HG03095 (cell line): ENCODE results near the gene ZNF681.
"Not testable (repeated sequence)": the region's sequence is repeated elsewhere in the genome, so short reads cannot be mapped to it uniquely, and the experiment has no call there.

ENCODE experiments used
- ATAC-seq: cut with Tn5 transposase; IDR thresholded peaks from one replicate; pipeline ENCODE4 v1.9.1; 2021; ENCODE audit warnings: moderate library complexity; ENCODE audit not compliant: unreplicated experiment

The ZNF681 gene

DNA sequence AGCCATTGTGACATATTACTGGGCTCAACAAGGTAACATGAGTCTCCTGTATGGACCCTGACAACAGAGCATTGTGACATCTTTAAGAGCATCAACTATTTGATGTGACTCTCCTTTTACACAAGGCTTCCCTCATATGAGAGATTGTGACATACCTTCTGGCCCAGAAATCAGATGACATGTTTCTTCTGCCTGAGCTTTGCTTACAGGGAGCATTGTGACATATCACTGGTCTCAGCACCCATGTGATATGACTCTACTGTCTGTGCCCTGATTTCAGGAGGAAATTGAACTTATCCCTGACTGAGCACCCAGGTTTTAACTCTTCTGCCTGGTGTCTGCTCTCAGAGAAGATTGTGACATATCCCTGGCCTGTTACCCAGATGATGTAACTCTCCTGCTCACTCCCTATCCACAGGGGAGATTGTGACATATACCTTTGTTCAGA lies 15.9 kb upstream of the ZNF681 start:
- ATAC-seq: no peak

DNA sequence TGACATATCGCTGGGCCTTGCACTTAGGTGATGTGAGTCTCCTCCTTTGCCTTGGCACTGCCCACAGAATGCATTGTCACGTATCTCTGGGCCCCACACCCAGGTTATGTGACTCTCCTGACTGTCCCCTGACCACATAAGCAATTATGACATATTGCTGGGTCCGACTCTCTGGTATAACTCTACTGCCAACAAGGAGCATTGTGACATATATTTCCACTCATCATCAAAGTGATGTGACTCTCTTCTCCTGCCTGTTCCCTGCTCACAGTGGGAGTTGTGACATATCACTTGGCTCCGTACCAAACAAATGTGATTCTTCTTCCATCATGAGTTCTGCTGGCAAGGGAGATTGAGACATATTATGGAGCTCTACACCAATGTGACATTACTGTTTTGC lies 15.4 kb upstream of the ZNF681 start:
- ATAC-seq: no peak

GRCh38 chr19:23772675-23773063 lies 14.0 kb upstream of the ZNF681 start:
- ATAC-seq: no peak

DNA sequence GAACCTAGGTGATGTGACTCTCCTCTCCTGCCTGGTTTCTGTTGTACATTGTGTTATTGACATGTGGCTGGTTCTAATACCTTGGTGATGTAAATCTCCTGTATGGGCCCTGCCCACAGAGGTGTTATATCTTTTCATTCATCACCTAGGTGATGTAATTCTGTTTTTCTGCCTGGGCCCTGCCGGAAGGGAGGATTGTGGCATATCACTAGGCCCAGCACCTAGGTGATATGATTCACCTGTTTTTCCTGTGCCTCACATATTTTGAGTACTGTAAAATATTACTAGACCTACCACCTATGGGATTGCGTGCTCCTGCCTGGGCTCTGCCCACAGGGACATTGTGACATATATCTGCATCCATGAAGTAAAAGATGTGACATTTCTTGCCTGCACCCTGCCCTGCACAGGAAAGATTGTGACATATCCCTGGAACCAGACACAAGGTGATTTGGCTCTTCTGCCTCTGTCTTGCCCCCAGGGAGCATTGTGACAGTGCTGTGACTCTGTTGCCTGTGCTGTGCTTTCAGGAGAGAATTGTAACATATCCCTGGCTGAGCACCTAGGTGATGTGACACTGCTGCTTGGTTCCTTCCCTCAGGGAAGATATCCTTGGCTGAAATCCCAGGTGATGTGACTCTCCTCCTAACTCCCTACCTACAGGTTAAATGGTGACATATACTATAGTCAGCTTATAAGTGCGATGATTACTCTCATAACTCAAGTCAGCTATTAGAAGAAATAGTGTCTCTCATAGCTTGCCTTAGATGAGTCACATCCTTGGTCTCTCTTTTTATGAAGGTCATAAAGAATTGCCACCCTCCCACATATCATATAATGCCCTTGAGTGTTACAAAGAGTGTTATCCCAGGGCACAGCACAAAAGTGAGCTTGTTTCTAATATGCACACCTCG lies 13.3 kb upstream of the ZNF681 start:
- no peak for ATAC-seq

GRCh38 chr19:23771316-23771715 lies 12.6 kb upstream of the ZNF681 start:
- no peak for ATAC-seq

- no peak for ATAC-seq
These were observed 12.1 kb upstream of the ZNF681 start for GRCh38 chr19:23770672-23771250.

GRCh38 chr19:23769691-23770468 lies 11.2 kb upstream of the ZNF681 start:
- ATAC-seq: no peak

DNA sequence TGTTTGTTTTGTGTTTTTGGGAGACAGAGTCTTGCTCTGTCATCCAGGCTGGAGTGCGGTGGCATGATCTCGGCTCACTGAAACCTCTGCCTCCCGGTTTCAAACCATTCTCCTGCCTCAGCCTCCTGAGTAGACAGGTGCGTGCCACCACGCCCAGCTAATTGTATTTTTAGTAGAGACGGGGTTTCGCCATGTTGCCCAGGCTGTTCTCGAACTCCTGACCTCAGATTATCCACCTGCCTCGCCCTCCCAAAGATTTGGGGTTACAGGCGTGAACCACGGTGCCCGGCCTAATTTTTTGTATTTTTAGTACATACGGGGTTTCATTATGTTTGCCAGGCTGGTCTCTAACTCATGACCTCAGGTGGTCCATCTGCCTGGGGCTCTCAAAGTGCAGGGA lies 8.3 kb upstream of the ZNF681 start:
- ATAC-seq: no peak

DNA sequence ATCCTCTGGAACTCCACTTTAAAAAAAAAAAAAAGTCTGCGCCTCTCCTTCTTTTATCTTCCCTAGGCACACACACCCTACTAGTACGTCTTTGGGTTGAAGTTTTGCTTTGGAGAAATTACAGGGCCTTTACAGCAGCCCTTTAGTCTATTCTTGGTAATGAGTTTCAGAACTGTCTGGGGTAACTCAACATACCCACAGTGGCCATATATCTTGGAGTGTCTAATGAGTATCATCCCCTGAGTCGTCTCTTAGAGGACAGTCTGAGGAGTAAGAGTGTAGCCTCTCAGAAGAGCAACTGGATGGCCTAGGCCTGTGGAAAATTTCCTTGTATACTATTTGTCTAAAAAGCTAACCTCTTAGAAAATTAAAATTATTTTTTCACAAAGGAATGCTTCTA lies 6.1 kb upstream of the ZNF681 start:
- no peak for ATAC-seq

- ATAC-seq: peak; percentile 59
These were observed 4.4 kb upstream of the ZNF681 start for GRCh38 chr19:23762884-23763711.

DNA sequence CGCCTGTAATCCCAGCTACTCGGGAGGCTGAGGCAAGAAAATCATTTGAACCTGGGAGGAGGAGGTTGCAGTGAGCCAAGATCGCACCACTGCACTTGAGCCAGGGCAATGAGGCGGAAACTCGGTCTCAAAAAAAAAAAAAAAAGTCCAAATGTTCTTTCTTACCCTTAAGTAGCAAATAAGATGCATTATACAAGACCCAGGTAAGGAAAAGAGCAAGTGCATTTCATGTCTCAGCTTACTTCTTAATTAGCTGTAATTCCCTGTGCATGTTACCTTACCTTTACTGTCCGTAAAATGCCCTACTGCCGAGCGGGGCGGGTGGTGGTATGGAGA lies 3.8 kb upstream of the ZNF681 start:
- ATAC-seq: no peak

- not testable (repeated sequence) for ATAC-seq
These were observed 1.6 kb upstream of the ZNF681 start for GRCh38 chr19:23760326-23760725.

DNA sequence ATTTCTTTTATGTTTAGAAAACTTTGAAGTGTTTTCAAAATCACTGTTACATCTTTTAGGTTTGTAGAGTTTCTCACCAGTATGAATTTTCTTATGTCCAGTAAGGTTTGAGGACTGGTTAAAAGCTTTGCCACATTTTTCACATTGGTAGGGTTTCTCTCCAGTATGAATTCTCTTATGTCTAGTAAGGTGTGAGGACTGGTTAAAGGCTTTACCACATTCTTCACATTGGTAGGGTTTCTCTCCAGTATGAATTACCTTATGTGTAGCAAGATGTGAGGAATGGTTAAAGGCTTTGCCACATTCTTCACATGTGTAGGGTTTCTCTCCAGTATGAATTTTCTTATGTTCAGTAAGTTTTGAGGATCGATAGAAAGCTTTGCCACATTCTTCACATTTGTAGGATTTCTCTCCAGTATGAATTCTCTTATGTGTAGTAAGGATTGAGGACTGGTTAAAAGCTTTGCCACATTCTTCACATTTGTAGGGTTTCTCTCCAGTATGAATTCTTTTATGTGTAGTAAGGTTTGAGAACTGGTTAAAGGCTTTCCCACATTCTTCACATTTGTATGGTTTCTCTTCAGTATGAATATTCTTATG lies 15.0 kb downstream of the ZNF681 start:
- not testable (repeated sequence) for ATAC-seq

GRCh38 chr19:23730729-23731465 lies 27.8 kb downstream of the ZNF681 start:
- not testable (repeated sequence) for ATAC-seq

DNA sequence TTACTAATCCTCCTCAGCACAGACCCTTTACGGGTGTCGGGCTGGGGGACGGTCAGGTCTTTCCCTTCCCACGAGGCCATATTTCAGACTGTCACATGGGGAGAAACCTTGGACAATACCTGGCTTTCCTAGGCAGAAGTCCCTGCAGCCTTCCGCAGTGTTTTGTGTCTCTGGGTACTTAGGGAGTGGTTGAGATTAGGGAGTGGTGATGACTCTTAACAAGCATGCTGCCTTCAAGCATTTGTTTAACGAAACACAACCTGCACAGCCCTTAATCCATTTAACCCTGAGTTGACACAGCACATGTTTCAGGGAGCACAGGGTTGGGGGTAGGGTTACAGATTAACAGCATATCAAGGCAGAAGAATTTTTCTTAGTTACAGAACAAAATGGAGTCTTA lies 34.5 kb downstream of the ZNF681 start:
- not testable (repeated sequence) for ATAC-seq

DNA sequence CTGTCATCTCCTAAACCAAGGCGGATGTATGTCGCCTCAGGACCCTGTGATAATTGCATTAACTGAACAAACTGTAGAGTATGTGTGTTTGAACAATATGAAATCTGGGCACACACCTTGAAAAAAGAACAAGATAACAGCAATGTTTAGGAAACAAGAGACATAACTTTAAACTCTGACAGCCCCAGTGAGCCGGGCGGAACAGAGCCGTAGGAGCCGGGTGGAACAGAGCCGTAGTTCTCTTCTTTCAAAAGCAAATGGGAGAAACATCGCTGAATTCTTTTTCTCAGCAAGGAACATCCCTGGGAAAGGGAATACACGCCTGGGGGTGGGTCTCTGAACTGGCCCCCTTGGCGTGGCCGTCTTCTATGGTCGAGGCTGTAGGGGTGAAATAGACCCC lies 39.9 kb downstream of the ZNF681 start:
- no peak for ATAC-seq

GRCh38 chr19:23716792-23717191 lies 41.9 kb downstream of the ZNF681 start:
- ATAC-seq: no peak

DNA sequence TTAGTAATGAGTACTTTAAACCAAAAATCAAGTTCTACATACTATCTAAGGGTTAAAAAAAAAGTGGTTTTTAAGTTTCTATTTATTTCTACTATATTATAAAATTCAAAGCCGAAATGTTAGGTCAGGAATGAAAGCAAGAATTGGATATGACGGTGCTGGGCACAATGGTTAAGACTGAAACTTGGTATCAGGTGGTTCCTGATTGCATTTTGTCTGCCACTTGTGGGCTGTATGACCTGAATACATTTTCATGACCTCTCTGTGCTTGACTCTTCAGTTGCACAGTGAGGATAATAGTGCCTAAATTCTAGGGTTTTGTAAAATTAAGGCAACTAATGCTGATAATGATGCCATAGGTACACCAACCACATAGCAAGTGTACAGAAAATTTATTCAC lies 49.3 kb downstream of the ZNF681 start:
- ATAC-seq: no peak

- ATAC-seq: no peak
These were observed 52.0 kb downstream of the ZNF681 start for GRCh38 chr19:23706657-23707056.

DNA sequence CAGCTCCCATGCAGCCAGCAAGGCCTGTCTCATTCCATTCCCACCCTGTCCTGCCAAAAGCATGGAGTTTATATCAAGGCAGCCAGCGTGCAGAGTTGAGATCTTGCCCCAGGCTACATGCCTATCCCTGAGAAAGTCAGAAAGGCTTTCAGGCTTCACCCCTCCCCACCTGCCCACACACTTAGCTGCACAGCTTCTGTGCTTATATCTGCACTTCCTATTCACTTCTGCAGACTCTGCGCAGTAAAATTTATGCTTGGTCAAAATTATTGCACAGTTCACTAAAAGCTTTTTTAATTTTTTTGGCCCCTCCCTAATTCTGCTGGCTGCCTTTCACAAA lies 59.2 kb downstream of the ZNF681 start:
- ATAC-seq: no peak
